Measurements from ENCODE around the gene FAM171A2. TPM values are rescaled to one million over a fixed set of nuclear protein-coding genes. Genes with fewer than 3 reads are reported as not detected.

The FAM171A2 gene
- 3.1 and 3.2 TPM in 2 replicates for total RNA-seq (2012; rRNA removed)
- 5.9 and 8.1 TPM in 2 replicates for polyA plus RNA-seq (2012; rRNA removed)
- polyA plus RNA-seq (2012; cell fraction: cytosol; rRNA removed): 3.5 and 12.3 TPM in 2 replicates
- 3.7 and 9.3 TPM in 2 replicates for polyA plus RNA-seq (2012; cell fraction: nucleus; rRNA removed; ENCODE audit: low replicate concordance)
- percentile 40 among the genes with signal in this experiment for Bru-seq, nascent RNA
- BruChase-seq, experiment 1, labeled RNA remaining after a 6-hour chase: percentile 48 among the genes with signal in this experiment
- BruChase-seq, experiment 2, labeled RNA remaining after a 2-hour chase: percentile 42 among the genes with signal in this experiment
- long read RNA-seq, transcript FAM171A2-201 (8 exons, 3,160 nt): major isoform, 7 of 28 reads
- long read RNA-seq, partial matches to known transcripts: 4 of 28 reads
- long read RNA-seq, other reads (novel, unspliced or antisense): 17 of 28 reads

GRCh38 chr17:44363613-44364159 lies at the start of gene FAM171A2:
TSS of gene FAM171A2 (minus strand) at chr17:44363853. CDS start at chr17:44363714, 139 bp downstream.
- CTCF ChIA-PET: interaction anchor here (0.9 to 1.7 kb wide), 6 partner anchors 10 to 160 kb away, joined by 3 to 6 read pairs (median 4); no protein-coding TSS in a partner anchor
- 0 out of 2 replicates have a peak within 1 kb of the TSS, but pooled peaks have one; percentile 6 for H3K56ac ChIP-seq (ENCODE audit: extremely low read depth, insufficient read depth, low read length)
- H3K4me1 ChIP-seq (ENCODE audit: control insufficient read depth, insufficient read depth, low read length): peaks cover 15% of the 10 kb centered on the region
- peak; percentile 91 for ATAC-seq (ENCODE audit: low read depth)
- no peak within 1 kb of the TSS for H4K5ac ChIP-seq (ENCODE audit: low read depth, low read length)
- H3K79me1 ChIP-seq (ENCODE audit: low read depth in 1 of 2, low read length in 2 of 2): peaks cover 4 to 28% of the 10 kb centered on the region in 2 experiments; a peak in 2 of 4 replicates
- BruUV-seq (replicated peaks): no TSS peak
- H2BK15ac ChIP-seq (ENCODE audit: low read depth, low read length): no peak within 1 kb of the TSS
- H3K27me3 ChIP-seq (ENCODE audit: control insufficient read depth, insufficient read depth, low read length): peaks cover 20% of the 10 kb centered on the region
- 0% methylated on average over 34 of the region's 63 CpGs; no CpG with 5 or more reads in 1 of the 2 experiments for WGBS, 2 experiments (ENCODE audit: extremely low coverage in 2 of 2, insufficient read length in 1 of 2)
- dilution Hi-C loops (cut with HindIII; ENCODE audit: low sequenced_read_pairs, unreplicated experiment) (no loop called here), intact Hi-C loops (cut with micrococcal nuclease) (no loop called here), in situ Hi-C loops (cut with MboI; ENCODE audit: low sequenced_read_pairs) (no loop called here)
- peak within 1 kb of the TSS; percentile 71 for H3K9ac ChIP-seq (ENCODE audit: low read depth, low read length)
- DNase-seq: peak; percentile 41
- H3K18ac ChIP-seq (ENCODE audit: low read depth, low read length): no peak within 1 kb of the TSS; the same call in 1 of the 2 replicates
- H3K23ac ChIP-seq (ENCODE audit: low read depth, low read length): no peak within 1 kb of the TSS; the same call in 1 of the 2 replicates
- POLR2A ChIA-PET (ENCODE audit: unreplicated experiment): no interaction called here
- peak within 1 kb of the TSS; percentile 87 for H2AK9ac ChIP-seq (replicated peaks; ENCODE audit: low read depth, low read length, poor library complexity)
- peak within 1 kb of the TSS; percentile 51; the same call in 1 of the 2 replicates for H3K14ac ChIP-seq (replicated peaks; ENCODE audit: low read depth, low read length)
- TF ChIP-seq POLR2A (IDR thresholded peaks at IDR 0.05; ENCODE audit: low read depth, low read length) (no peak), CTCF (conservative IDR thresholded peaks at IDR 0.05; ENCODE audit: low read depth, low read length) (peak; percentile 71), NFE2L2 (IDR thresholded peaks at IDR 0.05; ENCODE audit: low read depth, low read length) (no peak), FOS (IDR thresholded peaks at IDR 0.05; ENCODE audit: low read depth, low read length) (no peak), USF2 (IDR thresholded peaks at IDR 0.05; ENCODE audit: low read depth, low read length) (no peak), MAFK (IDR thresholded peaks at IDR 0.05; ENCODE audit: low read depth, low read length) (no peak), BHLHE40 (IDR thresholded peaks at IDR 0.05; ENCODE audit: low read depth, low read length) (no peak), SMC3 (IDR thresholded peaks at IDR 0.05; ENCODE audit: low read depth, low read length) (0 out of 2 replicates have a peak, but pooled peaks have one; percentile 18), RAD21 (IDR thresholded peaks at IDR 0.05; ENCODE audit: low read length) (peak; percentile 38), MXI1 (IDR thresholded peaks at IDR 0.05; ENCODE audit: borderline replicate concordance, low read depth, low read length) (0 out of 2 replicates have a peak, but pooled peaks have one; percentile 10), MAZ (IDR thresholded peaks at IDR 0.05; ENCODE audit: borderline replicate concordance, low read depth, low read length) (peak; percentile 76; the same call in 1 of the 2 replicates), RCOR1 (IDR thresholded peaks at IDR 0.05; ENCODE audit: insufficient replicate concordance, low read length) (no peak)
- peak within 1 kb of the TSS in 1 of 2 experiments; percentile 69; a peak in 1 of 4 replicates for H4K8ac ChIP-seq (ENCODE audit: low read depth in 2 of 2, low read length in 2 of 2)
- H3K4me3 ChIP-seq (ENCODE audit: insufficient read depth, low read depth, low read length): peak within 1 kb of the TSS; percentile 88
- no peak within 1 kb of the TSS for H2BK20ac ChIP-seq (ENCODE audit: low read depth, low read length)
- no peaks in the 10 kb centered on the region for H3K9me3 ChIP-seq (ENCODE audit: control insufficient read depth, insufficient read depth, low read length)
- H4K91ac ChIP-seq (ENCODE audit: insufficient read depth, low read depth, low read length): no peak within 1 kb of the TSS
- peaks cover 8% of the 10 kb centered on the region; the same call in 1 of the 2 replicates for H3K9me1 ChIP-seq (ENCODE audit: insufficient read depth, low read length)
- H3K27ac ChIP-seq (ENCODE audit: insufficient read depth, low read length): peak within 1 kb of the TSS; percentile 26; the same call in 1 of the 2 replicates
- peak within 1 kb of the TSS; percentile 93 for H2AFZ ChIP-seq (replicated peaks; ENCODE audit: low read length, poor library complexity)
- H3K4ac ChIP-seq (ENCODE audit: low read depth, low read length): no peak within 1 kb of the TSS
- H3K4me2 ChIP-seq (ENCODE audit: low read depth, low read length): peak within 1 kb of the TSS; percentile 96
- no peak within 1 kb of the TSS for H2BK5ac ChIP-seq (ENCODE audit: low read depth, low read length, poor library complexity, severe bottlenecking)
- no peak within 1 kb of the TSS for H2AK5ac ChIP-seq (ENCODE audit: low read depth, low read length)
- H2BK120ac ChIP-seq (ENCODE audit: low read depth, low read length): 0 out of 2 replicates have a peak within 1 kb of the TSS, but pooled peaks have one; percentile 4
- peaks cover 3% of the 10 kb centered on the region; the same call in 1 of the 2 replicates for H3K36me3 ChIP-seq (ENCODE audit: control insufficient read depth, insufficient read depth, low read length)
- peaks cover 11% of the 10 kb centered on the region for H4K20me1 ChIP-seq (ENCODE audit: insufficient read depth, low read length)

Data from IMR-90 (cell line).